GM21360 (cell line): ENCODE results near the gene PPM1D.
"Not testable (repeated sequence)": the region's sequence is repeated elsewhere in the genome, so short reads cannot be mapped to it uniquely, and the experiment has no call there.

Experiments used
- ATAC-seq: cut with Tn5 transposase; IDR thresholded peaks from one replicate; pipeline ENCODE4 v1.9.1; 2021; ENCODE audit warnings: mild to moderate bottlenecking, moderate library complexity; ENCODE audit not compliant: unreplicated experiment

The PPM1D gene

GRCh38 chr17:60664022-60664421 lies 64.0 kb downstream of the PPM1D start:
- no peak for ATAC-seq

- no peak for ATAC-seq
Observed at GRCh38 chr17:60665602-60666001, 65.6 kb downstream of the PPM1D start.

GRCh38 chr17:60668741-60669140 lies 68.7 kb downstream of the PPM1D start:
- ATAC-seq: not testable (repeated sequence)

GRCh38 chr17:60671482-60671881 lies 71.5 kb downstream of the PPM1D start:
- no peak for ATAC-seq

GRCh38 chr17:60674637-60675036 lies 74.6 kb downstream of the PPM1D start:
- not testable (repeated sequence) for ATAC-seq

DNA sequence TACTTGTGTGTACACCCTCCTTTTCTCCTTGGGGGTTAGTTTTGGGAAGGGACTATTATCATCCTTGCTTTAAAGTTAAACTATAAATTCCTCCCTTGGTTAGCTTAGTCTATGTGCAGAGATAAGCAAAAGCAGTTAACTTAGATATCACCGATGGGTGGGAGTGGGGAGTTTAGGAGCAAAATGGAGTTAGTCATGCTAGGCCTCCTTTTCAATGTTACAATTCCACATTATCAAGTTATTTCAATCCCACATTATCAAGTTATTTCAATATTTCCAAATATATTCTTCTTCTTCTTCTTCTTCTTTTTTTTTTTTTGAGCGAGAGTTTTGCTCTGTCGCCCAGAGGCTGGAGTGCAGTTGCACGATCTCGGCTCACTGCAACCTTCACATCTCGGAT lies 76.0 kb downstream of the PPM1D start:
- no peak for ATAC-seq

DNA sequence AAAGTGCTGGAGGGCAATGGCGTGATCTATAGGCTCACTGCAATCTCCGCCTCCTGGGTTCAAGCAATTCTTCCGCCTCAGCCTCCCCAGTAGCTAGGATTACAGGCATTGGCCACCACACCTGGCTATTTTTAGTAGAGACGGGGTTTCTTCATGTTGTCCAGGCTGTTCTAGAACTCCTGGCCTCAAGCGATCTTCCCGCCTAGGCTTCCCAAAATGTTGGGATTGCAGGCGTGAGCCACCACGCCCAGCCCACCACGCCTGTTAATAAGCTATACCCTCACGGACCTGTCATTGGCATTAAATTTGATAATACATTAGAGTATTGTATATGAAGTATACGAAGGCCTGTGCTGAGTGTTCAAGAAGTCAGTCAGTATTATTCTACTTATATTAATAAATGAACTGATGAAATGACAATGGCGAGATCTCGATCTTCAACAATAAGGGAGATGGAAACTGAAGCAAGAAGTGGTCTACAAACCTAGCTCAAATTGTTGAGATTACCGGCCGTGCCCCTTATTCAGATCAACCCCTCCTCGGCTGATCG lies 76.8 kb downstream of the PPM1D start:
- no peak for ATAC-seq

DNA sequence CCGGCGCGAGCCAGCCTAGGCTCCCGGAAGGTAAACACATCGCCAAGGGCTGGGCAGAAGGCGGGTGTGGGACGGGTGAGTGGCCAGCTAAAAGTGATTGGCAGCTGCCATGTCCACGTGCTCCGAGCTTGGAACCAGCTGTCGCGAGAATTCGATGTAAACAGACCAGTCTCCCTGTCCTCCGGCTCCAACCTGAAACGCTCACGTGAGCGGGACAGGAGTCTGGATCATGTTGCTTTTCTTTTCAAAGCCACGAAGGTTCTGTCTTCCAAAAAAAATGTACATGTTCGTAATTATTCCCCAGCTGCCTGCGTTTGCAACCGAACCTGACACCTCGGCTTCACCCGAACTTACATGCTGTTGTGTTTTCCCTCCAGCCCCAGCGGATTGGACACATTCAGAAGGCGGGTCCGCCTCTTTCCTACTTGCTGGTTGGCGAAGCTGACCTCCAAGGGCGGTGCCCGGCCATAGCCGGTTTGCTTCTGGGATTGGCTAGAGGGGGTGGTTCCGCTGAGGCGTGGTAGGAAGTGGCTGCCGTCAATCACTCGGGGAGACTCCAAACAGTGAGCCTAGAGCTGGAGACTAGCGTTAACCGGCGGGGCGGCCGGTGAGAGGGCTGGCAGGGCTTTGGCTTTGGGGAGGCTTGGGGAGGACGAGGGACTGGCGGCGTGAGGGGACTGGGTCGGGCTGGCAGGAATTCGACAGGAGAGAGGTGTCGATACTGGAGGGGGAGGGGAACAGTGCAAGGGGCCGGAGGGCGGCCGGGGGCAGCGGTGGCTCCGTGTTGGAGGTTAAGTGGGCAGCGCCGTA lies 77.5 kb downstream of the PPM1D start, which contains the start of gene BCAS3:
BCAS3 (plus strand) TSS at position 544 of the 810 bp plus-strand sequence.
- ATAC-seq: peak; percentile 96

- peak; percentile 1 for ATAC-seq
Observed at GRCh38 chr17:60678118-60678444, 78.1 kb downstream of the PPM1D start.

- no peak for ATAC-seq
Observed at GRCh38 chr17:60679287-60679686, 79.3 kb downstream of the PPM1D start.

DNA sequence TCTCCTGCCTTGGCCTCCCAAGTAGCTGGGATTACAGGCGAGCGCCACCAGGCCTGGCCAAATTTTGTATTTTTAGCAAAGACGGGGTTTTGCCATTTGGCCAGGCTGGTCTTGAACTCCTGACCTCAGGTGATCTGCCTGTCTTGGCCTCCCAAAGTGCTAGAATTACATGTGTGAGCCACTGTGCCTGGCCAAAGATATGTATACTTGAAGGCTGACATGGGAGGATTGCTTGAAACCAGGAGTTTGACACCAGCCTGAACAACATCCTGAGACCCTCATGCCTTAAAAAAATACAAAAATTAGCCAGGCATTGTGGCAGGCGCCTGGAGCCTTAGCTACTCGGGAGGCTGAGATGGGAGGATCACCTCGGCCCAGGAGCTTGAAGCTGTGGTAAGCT lies 80.8 kb downstream of the PPM1D start:
- no peak for ATAC-seq

DNA sequence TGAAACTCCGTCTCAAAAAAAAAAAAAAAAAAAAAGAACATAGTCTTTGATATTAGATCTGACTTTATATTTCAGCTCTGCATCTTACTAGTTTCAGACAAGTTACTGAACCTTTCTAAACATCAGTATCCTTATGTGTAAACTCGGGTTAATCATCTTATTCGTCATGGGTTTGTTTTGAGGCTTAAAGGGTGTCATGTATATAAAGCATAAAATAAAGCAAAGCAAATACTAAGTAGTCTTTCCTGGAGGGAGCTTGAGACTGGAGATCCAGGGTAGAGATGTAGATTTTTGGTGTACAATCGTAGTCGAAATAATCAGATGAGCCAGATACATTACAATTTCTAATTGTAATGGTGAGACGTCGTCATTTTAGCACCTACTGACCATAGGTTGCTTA lies 85.4 kb downstream of the PPM1D start:
- ATAC-seq: no peak

- no peak for ATAC-seq
Observed at GRCh38 chr17:60695960-60696359, 96.0 kb downstream of the PPM1D start.

DNA sequence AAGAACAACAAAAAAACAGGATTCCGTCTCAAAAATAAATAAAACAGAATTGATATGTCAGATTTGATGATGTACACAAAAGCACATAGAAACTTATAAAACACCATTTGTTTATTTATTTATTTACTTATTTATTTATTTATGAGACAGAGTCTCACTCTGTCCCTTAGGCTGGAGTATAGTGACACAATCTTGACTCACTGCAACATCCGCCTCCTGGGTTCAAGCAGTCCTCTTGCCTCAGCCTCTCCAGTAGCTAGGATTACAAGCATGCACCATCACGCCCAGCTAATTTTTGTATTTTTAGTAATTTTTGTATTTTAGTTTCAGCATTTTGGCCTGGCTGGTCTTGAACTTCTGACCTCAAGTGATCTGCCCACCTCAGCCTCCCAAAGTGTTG lies 99.1 kb downstream of the PPM1D start:
- no peak for ATAC-seq

DNA sequence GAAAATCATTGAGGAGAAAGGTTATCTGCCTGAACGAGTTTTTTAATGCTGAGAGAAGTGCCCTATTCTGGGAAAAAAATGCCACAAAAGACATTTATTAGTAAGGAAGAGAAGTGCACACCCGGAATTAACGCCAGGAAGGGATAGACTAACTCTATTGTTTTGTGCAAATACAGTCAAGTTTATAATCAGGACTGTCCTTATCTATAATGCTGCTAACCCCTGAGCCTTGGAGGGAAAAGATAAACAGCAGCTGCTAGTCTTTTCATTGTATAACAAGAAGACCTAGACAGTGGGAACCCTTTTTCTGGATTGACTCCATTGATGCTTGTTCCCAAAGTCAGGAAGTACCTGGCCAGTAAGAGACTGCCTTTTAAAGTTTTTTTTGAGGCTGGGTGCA lies 104.2 kb downstream of the PPM1D start:
- ATAC-seq: no peak

DNA sequence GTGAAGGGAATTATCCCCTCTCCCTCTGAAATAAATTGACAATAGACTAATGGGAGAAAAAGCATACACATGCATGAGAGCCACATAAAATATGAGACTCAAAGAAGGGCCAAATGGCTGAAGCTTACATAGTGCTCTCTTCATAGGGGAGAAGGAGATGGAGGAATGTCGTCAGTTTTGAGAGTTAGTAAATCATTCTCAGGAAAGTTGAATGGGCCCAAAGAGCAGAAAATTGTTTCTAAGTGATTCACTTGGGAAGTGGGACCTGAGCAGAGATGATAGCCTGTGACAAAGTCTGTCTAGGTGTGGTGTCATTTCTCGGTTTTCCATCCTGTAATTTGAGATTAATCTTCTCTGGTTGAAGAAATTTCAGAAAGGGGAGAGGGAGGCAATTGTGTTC lies 112.7 kb downstream of the PPM1D start:
- no peak for ATAC-seq

GRCh38 chr17:60713608-60714007 lies 113.6 kb downstream of the PPM1D start:
- no peak for ATAC-seq
